Natural killer cell treated with Interleukin-12 subunit alpha and Interleukin-12 subunit beta and Interleukin-15 and Interleukin-18, amount 100 ng/mL, for 72 hours (primary cell): ENCODE data around the gene PTPN4. TPM values are rescaled to one million over a fixed set of nuclear protein-coding genes. Genes with fewer than 3 reads are reported as not detected.

Source experiments
- ATAC-seq, 2 donors: fragments of 150-1000 bp; cut with Tn5 transposase in 1 of 2; sonication (Bioruptor Pico), chemical (Tn5 transposase) in 1 of 2; 2 replicates each; pipeline ENCODE4 v1.10.0; 2021
- DNase-seq: peaks from one replicate; pipeline ENCODE4 v3.0.0; 2022; ENCODE audit warnings: low spot score
- H3K27ac Mint-ChIP-seq, 2 donors: 1 replicate in 1 of 2; 2 replicates in 1 of 2; pipeline ENCODE4 v1.8.0; 2022; ENCODE audit warnings: mixed read lengths in 2 of 2, mild to moderate bottlenecking in 1 of 2, moderate library complexity in 1 of 2
- H3K27me3 Mint-ChIP-seq, 2 donors: 1 replicate in 1 of 2; 2 replicates in 1 of 2; pipeline ENCODE4 v1.8.0; 2022; ENCODE audit warnings: mixed read lengths in 2 of 2
- H3K36me3 Mint-ChIP-seq: one replicate; pipeline ENCODE4 v1.8.0; 2022; ENCODE audit warnings: mixed read lengths
- H3K4me1 Mint-ChIP-seq, 2 donors: 1 replicate in 1 of 2; 2 replicates in 1 of 2; pipeline ENCODE4 v1.8.0; 2022; ENCODE audit warnings: low read depth in 2 of 2, mixed read lengths in 2 of 2, mild to moderate bottlenecking in 1 of 2
- H3K4me3 Mint-ChIP-seq: one replicate; pipeline ENCODE4 v1.8.0; 2022; ENCODE audit warnings: mixed read lengths
- H3K9me3 Mint-ChIP-seq: 2 replicates; pipeline ENCODE4 v1.8.0; 2022; ENCODE audit warnings: mixed read lengths
- total RNA-seq, 2 donors: library from RNA; stranded (reverse); gene quantifications; one replicate each; pipeline ENCODE4 v1.2.3, GENCODE V29; 2022

Gene PTPN4
- total RNA-seq, 2 donors from 2014 or later = 56.5 to 80.8 TPM

DNA sequence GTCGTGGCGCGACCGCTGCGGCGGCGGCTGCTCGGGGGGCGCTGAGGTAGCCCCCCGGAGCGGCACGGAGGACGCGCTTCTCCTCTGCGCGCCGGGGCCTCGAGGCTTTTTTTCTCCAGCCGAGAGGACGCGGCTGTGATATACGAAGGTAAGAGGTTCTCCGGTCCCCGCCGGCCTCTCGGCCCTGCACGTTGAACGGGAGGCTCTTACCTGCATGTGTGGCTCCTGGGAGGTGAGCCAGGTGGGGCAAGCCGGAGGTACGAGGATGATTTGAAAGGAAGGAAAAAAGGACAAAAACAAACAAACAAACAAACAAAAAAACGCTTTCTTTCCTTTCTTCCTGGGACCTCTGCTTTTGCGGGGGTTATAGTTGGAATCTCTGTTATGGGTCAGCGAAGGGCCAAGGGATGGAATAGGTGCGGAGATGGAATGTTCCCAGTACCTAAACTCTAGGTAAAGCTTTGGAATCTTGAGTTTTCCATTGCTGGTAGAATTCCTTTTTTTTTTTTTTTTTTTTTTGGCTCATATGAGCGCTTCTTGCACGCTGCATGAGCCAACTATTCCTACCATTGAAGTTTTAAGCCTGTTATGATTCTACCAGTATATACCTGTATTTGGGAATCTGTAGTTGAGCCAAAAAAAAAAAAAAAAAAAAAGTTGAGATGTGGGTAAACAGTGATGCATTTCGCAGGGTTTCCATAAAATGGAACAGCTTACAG lies 674 bp downstream of the PTPN4 start:
- ATAC-seq = no peak
- peaks cover 27 to 45% of the 10 kb centered on the region in 2 donors for H3K4me1 Mint-ChIP-seq
- H3K9me3 Mint-ChIP-seq = no peaks in the 10 kb centered on the region
- H3K4me3 Mint-ChIP-seq = peak overlapping the region; percentile 83
- peak overlapping the region; percentile 16 to 48 for H3K27ac Mint-ChIP-seq
- no peak for DNase-seq
- H3K27me3 Mint-ChIP-seq = no peaks in the 10 kb centered on the region
- H3K36me3 Mint-ChIP-seq = no peaks in the 10 kb centered on the region

DNA sequence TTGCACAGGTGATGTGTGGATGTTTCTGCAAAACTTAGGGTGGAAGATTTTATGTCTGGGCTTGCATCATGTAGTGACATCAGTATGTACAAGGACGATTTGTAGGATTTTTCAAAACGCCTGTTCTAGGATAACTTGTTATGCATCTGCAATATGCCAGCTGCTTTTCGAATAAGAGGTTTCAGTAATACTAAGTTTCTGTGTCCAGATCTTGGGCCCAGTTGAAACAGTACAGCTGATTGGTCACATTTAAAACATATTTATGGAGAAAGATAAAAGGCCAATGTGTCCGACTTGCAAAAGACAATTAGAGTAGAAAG lies 1.2 kb downstream of the PTPN4 start:
- H3K4me3 Mint-ChIP-seq = peak overlapping the region; percentile 83
- ATAC-seq (no peak), DNase-seq (no peak)
- no peaks in the 10 kb centered on the region for H3K9me3 Mint-ChIP-seq
- H3K27me3 Mint-ChIP-seq = no peaks in the 10 kb centered on the region
- no peaks in the 10 kb centered on the region for H3K36me3 Mint-ChIP-seq
- H3K4me1 Mint-ChIP-seq = peaks cover 31 to 50% of the 10 kb centered on the region in 2 donors
- H3K27ac Mint-ChIP-seq = peak overlapping the region; percentile 16 to 48

DNA sequence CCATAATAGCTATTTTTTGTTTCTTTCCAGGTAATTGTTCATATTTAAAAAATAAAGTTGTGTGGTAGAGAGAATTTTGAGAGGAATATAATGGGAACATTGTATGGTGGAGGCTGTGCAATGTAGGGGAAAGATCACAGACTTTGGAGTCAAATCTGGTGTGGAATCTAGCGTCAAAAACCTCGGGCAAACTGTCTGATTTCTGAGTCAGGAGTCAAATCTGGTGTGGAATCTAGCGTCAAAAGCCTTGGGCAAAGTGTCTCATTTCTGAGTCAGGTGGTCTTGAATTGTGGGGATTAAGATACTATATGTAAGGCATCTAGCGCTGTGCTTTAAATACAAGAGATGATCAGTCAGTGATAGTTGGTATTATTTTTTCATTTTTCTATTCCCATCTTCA lies 5.1 kb downstream of the PTPN4 start:
- no peak for ATAC-seq
- Mint-ChIP-seq H3K27ac (no peak overlapping the region), H3K9me3 (no peaks in the 10 kb centered on the region), H3K27me3 (no peaks in the 10 kb centered on the region), H3K36me3 (no peaks in the 10 kb centered on the region), H3K4me1 (peaks cover 24 to 36% of the 10 kb centered on the region in 2 donors), H3K4me3 (no peak overlapping the region)
- DNase-seq = no peak

DNA sequence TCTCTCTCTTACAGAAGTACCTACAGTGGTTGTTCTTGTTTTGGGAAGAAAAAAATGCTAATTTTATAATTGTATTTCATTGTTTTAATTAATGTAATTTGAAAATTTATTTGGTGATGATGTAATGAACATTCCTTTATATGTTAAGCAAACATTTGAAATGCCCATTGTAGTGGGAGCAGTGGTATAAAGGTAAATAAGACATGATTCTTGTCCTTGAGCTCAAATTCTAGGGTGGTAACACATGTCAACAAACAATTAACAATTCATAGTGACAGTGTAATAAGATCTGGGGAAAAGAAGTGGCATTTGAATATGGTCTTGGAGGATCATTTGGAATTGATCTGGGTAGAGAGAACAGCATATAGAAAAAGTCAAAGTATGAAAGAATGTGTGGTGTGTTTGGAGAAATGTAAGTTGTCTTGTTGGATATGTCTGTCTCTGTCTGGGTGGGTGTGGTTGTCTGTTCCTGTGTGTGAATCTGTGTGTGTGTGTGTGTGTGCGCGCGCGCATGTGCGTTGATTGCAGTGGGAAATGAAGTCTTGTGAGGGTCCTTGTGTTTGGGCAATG lies 5.8 kb downstream of the PTPN4 start:
- DNase-seq (no peak), ATAC-seq (no peak)
- Mint-ChIP-seq H3K4me1 (peaks cover 24 to 36% of the 10 kb centered on the region in 2 donors), H3K27me3 (no peaks in the 10 kb centered on the region), H3K27ac (no peak overlapping the region), H3K9me3 (no peaks in the 10 kb centered on the region), H3K36me3 (no peaks in the 10 kb centered on the region), H3K4me3 (no peak overlapping the region)

DNA sequence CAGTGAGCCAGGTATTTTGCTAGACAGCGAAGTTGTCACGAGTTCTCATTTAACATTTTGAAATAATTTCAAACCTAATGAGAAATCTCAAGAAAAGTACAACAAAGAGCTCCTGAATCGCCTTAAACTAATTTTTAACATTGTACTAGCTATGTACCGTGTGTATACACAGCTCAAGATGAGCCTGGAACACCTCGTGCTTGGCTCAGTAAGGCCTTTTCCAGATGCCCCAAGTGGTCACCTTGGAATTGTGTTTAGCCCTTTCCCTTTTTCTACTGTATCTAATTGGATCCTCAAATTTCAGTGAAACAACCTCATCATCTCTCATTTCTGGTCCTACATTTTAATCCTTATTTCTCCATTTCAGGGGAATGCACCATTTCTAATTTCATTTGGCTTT lies 7.2 kb downstream of the PTPN4 start:
- no peak for ATAC-seq
- H3K4me1 Mint-ChIP-seq = peaks cover 22 to 35% of the 10 kb centered on the region in 2 donors
- no peak overlapping the region for H3K27ac Mint-ChIP-seq
- DNase-seq = no peak
- no peaks in the 10 kb centered on the region for H3K9me3 Mint-ChIP-seq
- H3K4me3 Mint-ChIP-seq = no peak overlapping the region
- H3K27me3 Mint-ChIP-seq = no peaks in the 10 kb centered on the region
- no peaks in the 10 kb centered on the region for H3K36me3 Mint-ChIP-seq

DNA sequence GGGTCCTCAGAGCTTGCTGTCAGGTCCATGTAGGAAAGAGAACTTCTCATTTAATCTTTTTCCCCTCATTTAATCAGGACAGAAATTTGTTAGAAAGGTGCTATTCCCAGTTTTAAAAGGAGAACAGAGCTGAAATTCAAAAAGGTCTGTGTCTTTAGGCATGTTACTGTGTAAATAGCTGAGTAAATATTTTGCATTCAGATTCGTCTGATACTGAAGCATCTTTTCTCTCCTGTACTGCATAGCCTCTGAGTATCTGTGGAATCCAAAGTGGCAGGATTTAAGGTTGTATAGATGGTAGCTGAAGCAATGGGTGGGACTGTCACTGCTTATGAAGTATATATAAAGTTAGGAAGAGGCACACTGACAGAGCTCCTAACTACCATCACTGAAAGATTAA lies 9.0 kb downstream of the PTPN4 start:
- H3K9me3 Mint-ChIP-seq = no peaks in the 10 kb centered on the region
- ATAC-seq (no peak), DNase-seq (no peak)
- H3K36me3 Mint-ChIP-seq = no peaks in the 10 kb centered on the region
- H3K4me1 Mint-ChIP-seq = peaks cover 18 to 24% of the 10 kb centered on the region in 2 donors
- H3K27ac Mint-ChIP-seq = no peak overlapping the region
- H3K4me3 Mint-ChIP-seq = no peak overlapping the region
- no peaks in the 10 kb centered on the region for H3K27me3 Mint-ChIP-seq

DNA sequence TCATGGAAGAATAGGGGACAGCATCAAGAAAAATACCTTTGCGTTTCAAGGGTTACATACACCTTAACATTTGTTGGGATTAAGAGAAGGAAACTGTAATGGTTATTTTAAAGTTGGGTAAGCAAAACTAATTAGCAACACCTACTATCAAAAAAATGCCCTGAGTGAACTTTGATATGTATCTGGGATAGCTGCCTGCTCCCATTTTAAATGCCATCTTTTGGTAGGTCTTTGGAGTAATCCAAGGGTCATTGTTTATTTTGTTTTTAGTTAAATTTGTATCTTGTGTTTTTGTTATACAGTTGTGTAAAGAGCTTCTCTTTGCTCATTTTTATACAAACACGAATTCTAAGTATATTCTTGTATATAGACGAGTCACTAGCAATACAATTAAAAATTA lies 9.9 kb downstream of the PTPN4 start:
- H3K4me3 Mint-ChIP-seq = no peak overlapping the region
- H3K36me3 Mint-ChIP-seq = no peaks in the 10 kb centered on the region
- no peaks in the 10 kb centered on the region for H3K27me3 Mint-ChIP-seq
- DNase-seq = no peak
- H3K4me1 Mint-ChIP-seq = peaks cover 15 to 18% of the 10 kb centered on the region in 2 donors
- no peak overlapping the region for H3K27ac Mint-ChIP-seq
- H3K9me3 Mint-ChIP-seq = no peaks in the 10 kb centered on the region
- no peak for ATAC-seq

DNA sequence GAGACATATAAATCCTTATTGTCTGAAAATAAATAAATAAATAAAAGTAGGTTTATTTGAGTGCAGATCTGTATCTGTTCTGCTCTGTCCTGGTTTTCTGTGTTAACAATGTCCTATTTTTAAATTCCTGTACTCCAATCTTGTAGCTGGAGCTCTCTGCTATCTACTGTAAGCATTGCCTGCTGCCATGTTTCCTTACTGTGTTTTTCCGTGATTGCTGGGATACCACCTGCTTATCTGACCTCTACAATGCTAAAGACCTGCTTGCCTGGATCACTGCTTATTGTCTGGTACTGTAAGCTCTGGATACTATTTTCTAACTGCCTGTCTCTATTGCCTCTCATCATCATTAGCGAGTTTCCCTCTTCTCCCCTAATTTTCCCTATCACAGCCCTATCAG lies 11.6 kb downstream of the PTPN4 start:
- Mint-ChIP-seq H3K4me1 (peaks cover 6 to 14% of the 10 kb centered on the region in 2 donors), H3K4me3 (no peak overlapping the region), H3K27ac (no peak overlapping the region), H3K9me3 (no peaks in the 10 kb centered on the region), H3K27me3 (no peaks in the 10 kb centered on the region), H3K36me3 (no peaks in the 10 kb centered on the region)
- no peak for DNase-seq
- ATAC-seq = no peak

DNA sequence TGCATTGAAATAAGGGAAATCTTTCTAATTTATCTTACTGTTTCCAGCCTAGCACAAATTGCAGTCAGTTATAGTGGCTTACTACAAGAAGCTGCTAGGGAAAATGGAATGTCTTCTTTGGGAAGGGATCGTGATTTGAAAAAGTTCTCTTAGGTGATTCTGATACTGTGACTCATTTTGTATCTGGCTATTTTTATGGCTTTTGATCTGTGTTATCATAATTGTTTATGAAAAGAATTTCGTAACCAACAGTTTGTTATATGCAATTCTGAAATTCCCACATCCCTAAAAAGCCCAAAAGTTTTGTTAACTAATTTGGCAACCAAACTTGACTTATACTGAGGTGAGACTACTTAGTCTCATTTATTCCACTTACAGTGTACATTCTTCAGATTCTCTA lies 12.4 kb downstream of the PTPN4 start:
- Mint-ChIP-seq H3K4me3 (no peak overlapping the region), H3K9me3 (no peaks in the 10 kb centered on the region), H3K27ac (no peak overlapping the region), H3K27me3 (no peaks in the 10 kb centered on the region), H3K4me1 (peaks cover 10 to 13% of the 10 kb centered on the region in 2 donors), H3K36me3 (no peaks in the 10 kb centered on the region)
- no peak for DNase-seq
- ATAC-seq = no peak

DNA sequence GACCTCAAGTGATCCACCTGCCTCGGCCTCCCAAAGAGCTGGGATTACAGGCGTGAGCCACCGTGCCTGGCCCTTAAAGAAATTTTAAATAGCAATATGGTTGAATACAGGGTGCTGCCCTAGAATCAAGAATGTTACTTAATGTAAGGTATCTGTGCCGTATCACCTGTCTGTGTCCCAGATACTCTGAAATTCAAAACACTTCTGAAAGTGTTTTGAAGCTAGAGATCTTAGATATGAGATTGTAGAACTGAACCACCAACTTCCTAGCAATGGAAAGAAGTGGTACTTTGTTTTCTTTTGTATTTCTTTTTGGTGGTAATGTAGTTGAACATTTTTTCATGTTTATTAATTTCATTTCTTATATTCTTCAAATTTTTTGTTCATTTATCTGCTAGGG lies 13.0 kb downstream of the PTPN4 start:
- H3K27me3 Mint-ChIP-seq = no peaks in the 10 kb centered on the region
- no peaks in the 10 kb centered on the region for H3K36me3 Mint-ChIP-seq
- no peak overlapping the region for H3K27ac Mint-ChIP-seq
- peaks cover 10 to 13% of the 10 kb centered on the region in 2 donors for H3K4me1 Mint-ChIP-seq
- ATAC-seq = no peak
- no peak for DNase-seq
- H3K4me3 Mint-ChIP-seq = no peak overlapping the region
- no peaks in the 10 kb centered on the region for H3K9me3 Mint-ChIP-seq

DNA sequence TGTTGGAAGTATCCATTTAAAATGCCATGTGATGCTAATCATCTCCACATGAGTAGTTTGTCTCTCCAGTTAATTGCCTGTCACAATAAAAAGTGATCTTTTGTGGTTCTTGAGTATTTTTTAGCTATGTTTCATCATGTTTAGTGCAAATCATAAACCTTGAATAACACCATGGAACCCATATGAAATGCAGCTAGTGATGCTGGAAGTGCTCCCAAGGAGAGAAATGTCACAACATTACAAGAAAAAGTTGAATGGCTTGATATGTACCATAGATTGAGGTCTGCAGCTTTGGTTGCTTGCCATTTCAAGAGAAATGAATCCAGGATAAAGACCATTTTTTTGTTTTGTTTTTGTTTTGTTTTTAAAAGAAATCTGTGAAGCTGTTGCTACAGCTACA lies 14.3 kb downstream of the PTPN4 start:
- Mint-ChIP-seq H3K4me1 (peaks cover 10 to 13% of the 10 kb centered on the region in 2 donors), H3K36me3 (no peaks in the 10 kb centered on the region), H3K27ac (no peak overlapping the region), H3K4me3 (no peak overlapping the region), H3K9me3 (no peaks in the 10 kb centered on the region), H3K27me3 (no peaks in the 10 kb centered on the region)
- DNase-seq = no peak
- ATAC-seq = no peak

DNA sequence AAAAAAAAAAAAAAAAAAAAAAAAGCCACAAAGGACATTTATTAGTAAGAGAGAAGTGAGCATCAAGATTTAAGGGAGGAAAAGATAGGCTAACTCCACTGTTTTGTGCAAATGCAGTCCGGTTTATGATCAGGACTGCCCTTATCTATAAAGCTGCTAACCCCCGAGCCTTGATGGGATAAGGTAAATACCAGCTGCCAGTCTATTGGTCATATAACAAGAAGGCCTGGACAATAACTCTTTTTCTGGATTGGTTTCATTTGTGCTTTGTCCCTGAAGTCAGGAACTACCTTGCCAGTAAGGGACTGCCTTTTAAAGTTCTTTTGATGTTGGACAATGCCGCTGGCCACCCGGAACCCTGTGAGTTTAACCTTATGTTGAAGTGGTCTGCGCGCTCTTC lies 15.4 kb downstream of the PTPN4 start:
- Mint-ChIP-seq H3K9me3 (no peaks in the 10 kb centered on the region), H3K4me1 (peaks cover 11 to 13% of the 10 kb centered on the region in 2 donors), H3K4me3 (no peak overlapping the region), H3K27ac (no peak overlapping the region), H3K27me3 (no peaks in the 10 kb centered on the region), H3K36me3 (no peaks in the 10 kb centered on the region)
- DNase-seq (no peak), ATAC-seq (no peak)

DNA sequence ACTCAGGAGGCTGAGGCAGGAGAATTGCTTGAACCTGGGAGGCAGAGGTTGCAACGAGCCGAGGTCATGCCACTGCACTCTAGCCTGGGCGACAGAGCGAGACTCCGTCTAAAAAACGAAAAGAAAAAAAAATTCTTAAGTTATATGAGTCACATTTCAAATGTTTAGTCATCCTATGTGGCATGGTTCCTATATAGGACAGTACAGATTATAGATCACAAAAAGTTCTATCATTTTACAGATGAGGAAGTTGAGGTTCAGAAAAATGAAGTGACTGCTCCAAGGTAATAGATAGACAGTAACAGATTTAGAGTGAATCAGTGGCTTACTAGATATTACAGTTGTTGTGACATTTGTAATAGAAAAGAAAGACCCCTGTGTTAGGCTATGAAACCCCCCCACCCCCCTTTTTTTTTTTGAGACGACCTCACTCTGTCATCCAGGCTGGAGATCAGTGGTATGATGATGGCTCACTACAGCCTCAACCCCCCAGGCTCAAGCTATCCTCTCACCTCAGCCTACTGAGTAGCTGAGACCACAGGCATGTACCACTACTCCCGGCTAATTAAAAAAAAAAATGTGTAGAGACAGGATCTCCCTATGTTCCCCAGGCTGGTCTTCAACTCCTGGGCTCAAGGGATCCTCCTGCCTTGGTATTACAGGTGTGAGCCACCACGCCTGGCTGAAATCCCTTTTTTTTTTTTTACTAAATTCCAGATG lies 22.7 kb downstream of the PTPN4 start:
- no peaks in the 10 kb centered on the region for H3K36me3 Mint-ChIP-seq
- no peak overlapping the region for H3K4me3 Mint-ChIP-seq
- H3K27ac Mint-ChIP-seq = no peak overlapping the region
- DNase-seq = no peak
- H3K4me1 Mint-ChIP-seq = peaks cover 24 to 30% of the 10 kb centered on the region in 2 donors
- H3K9me3 Mint-ChIP-seq = no peaks in the 10 kb centered on the region
- no peak for ATAC-seq
- no peaks in the 10 kb centered on the region for H3K27me3 Mint-ChIP-seq

DNA sequence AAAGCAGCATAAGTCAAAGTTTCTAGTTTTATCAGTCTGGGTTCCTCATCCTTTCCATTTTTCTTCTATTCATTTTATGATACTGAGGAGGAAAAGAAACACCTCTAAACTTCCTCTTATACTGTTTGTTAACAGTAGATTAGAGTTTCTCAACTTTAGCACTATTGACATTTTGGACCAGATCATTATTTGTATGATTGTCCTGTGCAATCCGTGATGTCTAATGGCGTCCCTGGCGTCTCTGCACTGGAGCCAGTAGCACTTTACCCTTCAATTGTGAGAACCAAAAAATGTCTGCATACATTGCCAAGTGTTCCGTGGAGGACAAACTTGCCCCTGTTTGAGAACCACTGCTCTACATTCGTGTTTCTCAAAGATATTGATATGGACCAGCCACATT lies 25.2 kb downstream of the PTPN4 start:
- peaks cover 24 to 36% of the 10 kb centered on the region in 2 donors for H3K4me1 Mint-ChIP-seq
- no peak for ATAC-seq

More for the DNA sequence above, 25.2 kb downstream of the PTPN4 start:
- H3K36me3 Mint-ChIP-seq = peaks cover 4% of the 10 kb centered on the region
- no peaks in the 10 kb centered on the region for H3K27me3 Mint-ChIP-seq
- no peaks in the 10 kb centered on the region for H3K9me3 Mint-ChIP-seq
- H3K27ac Mint-ChIP-seq = no peak overlapping the region
- DNase-seq = no peak
- no peak overlapping the region for H3K4me3 Mint-ChIP-seq
